HepG2 (cell line): ENCODE results near the gene SPHK1. TPM values are rescaled to one million over a fixed set of nuclear protein-coding genes. Genes with fewer than 3 reads are reported as not detected.

Experiments
- CTCF ChIP-seq: sonication (generic); formaldehyde crosslinking; IDR thresholded peaks from 2 replicates; pipeline ENCODE4 v1.5.0; 2020; ENCODE audit warnings: mild to moderate bottlenecking, missing genetic modification reagents, moderate library complexity
- ETV5 ChIP-seq: IDR thresholded peaks from 2 replicates; pipeline ENCODE4 v1.6.1; 2018; ENCODE audit warnings: missing biosample characterization, missing genetic modification reagents, inconsistent platforms, borderline replicate concordance
- FOXO1 ChIP-seq: sonication (generic); formaldehyde crosslinking; IDR thresholded peaks from 2 replicates; pipeline ENCODE4 v1.4.0; 2020; ENCODE audit warnings: missing genetic modification reagents
- GATAD1 ChIP-seq: IDR thresholded peaks from 2 replicates; pipeline ENCODE4 v1.6.1; 2016; ENCODE audit warnings: missing genetic modification reagents, missing compliant biosample characterization
- KDM3A ChIP-seq: IDR thresholded peaks from 2 replicates; pipeline ENCODE4 v1.6.1; 2018; ENCODE audit warnings: low read depth, missing compliant biosample characterization
- KLF16 ChIP-seq, 2 experiments: sonication (generic) in 1 of 2; formaldehyde crosslinking in 1 of 2; IDR thresholded peaks; 2 replicates each; pipeline versions ENCODE4 v1.6.1 to v1.8.0; 2016 to 2023; ENCODE audit warnings: missing genetic modification reagents in 2 of 2, missing compliant biosample characterization in 1 of 2
- PCBP2 ChIP-seq: fragments of 200-400 bp; formaldehyde crosslinking; optimal IDR thresholded peaks from 2 replicates; pipeline ENCODE3; 2018; ENCODE audit warnings: low read length, low read depth; ENCODE audit not compliant: poor library complexity, severe bottlenecking
- POGZ ChIP-seq: sonication (generic); formaldehyde crosslinking; IDR thresholded peaks from 2 replicates; pipeline ENCODE4 v1.4.0; 2020; ENCODE audit warnings: mild to moderate bottlenecking, missing genetic modification reagents
- SOX13 ChIP-seq, 3 experiments: fragments of 450-650 bp in 1 of 3; sonication (generic) in 1 of 3; formaldehyde crosslinking in 1 of 3; IDR thresholded peaks in 2 of 3; conservative IDR thresholded peaks in 1 of 3; 2 replicates each; pipeline versions ENCODE4 v1.5.0 to v1.6.1; 2016 to 2020; ENCODE audit warnings: antibody characterized with exemption in 1 of 3, mild to moderate bottlenecking in 1 of 3, missing compliant biosample characterization in 1 of 3, missing genetic modification reagents in 1 of 3, moderate library complexity in 1 of 3
- ZGPAT ChIP-seq: IDR thresholded peaks from 2 replicates; pipeline ENCODE4 v1.6.1; 2016; ENCODE audit warnings: mild to moderate bottlenecking
- ZMYM2 ChIP-seq: sonication (generic); formaldehyde crosslinking; IDR thresholded peaks from 2 replicates; pipeline ENCODE4 v1.8.0; 2022; ENCODE audit warnings: mild to moderate bottlenecking, missing genetic modification reagents
- ZNF431 ChIP-seq: sonication (generic); formaldehyde crosslinking; IDR thresholded peaks from 2 replicates; pipeline ENCODE4 v1.9.0; 2022; ENCODE audit warnings: missing genetic modification reagents, low read depth, mild to moderate bottlenecking, borderline replicate concordance
- ZNF567 ChIP-seq: sonication (generic); formaldehyde crosslinking; IDR thresholded peaks from 2 replicates; pipeline ENCODE4 v1.8.1; 2023; ENCODE audit warnings: mild to moderate bottlenecking, missing genetic modification reagents, borderline replicate concordance
- ZNF569 ChIP-seq: sonication (generic); formaldehyde crosslinking; IDR thresholded peaks from 2 replicates; pipeline ENCODE4 v1.5.0; 2020; ENCODE audit warnings: mild to moderate bottlenecking, missing genetic modification reagents, moderate library complexity, borderline replicate concordance
- ZUFSP ChIP-seq: sonication (generic); formaldehyde crosslinking; IDR thresholded peaks from 2 replicates; pipeline ENCODE4 v1.9.0; 2021; ENCODE audit warnings: missing genetic modification reagents, mild to moderate bottlenecking, borderline replicate concordance
- polyA plus RNA-seq, 8 experiments: library from polyadenylated mRNA; depleted of rRNA in 3 of 8; stranded (reverse) in 7 of 8; unstranded in 1 of 8; fragments of >200 nt; fragmentation: Illumina TruSeq in 4 of 8; extraction: Trizol in 4 of 8; gene quantifications; 2 replicates each; pipeline versions ENCODE4 v1.2.1 to v1.2.3, GENCODE V29; 2011 to 2016; ENCODE audit warnings: low read depth in 4 of 8, missing spikeins in 1 of 8, mixed read lengths in 1 of 8; ENCODE audit not compliant: insufficient read depth in 1 of 8
- total RNA-seq, 5 experiments: library from RNA; depleted of rRNA; stranded (reverse); fragments of >200 nt; fragmentation: Illumina TruSeq; extraction: Trizol; gene quantifications; 2 replicates each; pipeline ENCODE4 v1.2.3, GENCODE V29; 2016; ENCODE audit warnings: low read depth in 1 of 5
- TF ChIP-seq, protein P1 (sequence below): IDR thresholded peaks from 2 replicates; pipeline ENCODE4 v1.6.1; 2016; ENCODE audit warnings: missing compliant biosample characterization, missing genetic modification reagents, borderline replicate concordance
- TF ChIP-seq, protein P2 (sequence below): sonication (generic); formaldehyde crosslinking; IDR thresholded peaks from 2 replicates; pipeline ENCODE4 v1.5.0; 2020; ENCODE audit warnings: missing genetic modification reagents, mild to moderate bottlenecking, borderline replicate concordance

The SPHK1 gene
- total and polyA plus RNA-seq, 2 of the 13 experiments (the other 11 are each of a cell fraction or from before 2014, with no cell fraction given), result 129 to 160 TPM

DNA sequence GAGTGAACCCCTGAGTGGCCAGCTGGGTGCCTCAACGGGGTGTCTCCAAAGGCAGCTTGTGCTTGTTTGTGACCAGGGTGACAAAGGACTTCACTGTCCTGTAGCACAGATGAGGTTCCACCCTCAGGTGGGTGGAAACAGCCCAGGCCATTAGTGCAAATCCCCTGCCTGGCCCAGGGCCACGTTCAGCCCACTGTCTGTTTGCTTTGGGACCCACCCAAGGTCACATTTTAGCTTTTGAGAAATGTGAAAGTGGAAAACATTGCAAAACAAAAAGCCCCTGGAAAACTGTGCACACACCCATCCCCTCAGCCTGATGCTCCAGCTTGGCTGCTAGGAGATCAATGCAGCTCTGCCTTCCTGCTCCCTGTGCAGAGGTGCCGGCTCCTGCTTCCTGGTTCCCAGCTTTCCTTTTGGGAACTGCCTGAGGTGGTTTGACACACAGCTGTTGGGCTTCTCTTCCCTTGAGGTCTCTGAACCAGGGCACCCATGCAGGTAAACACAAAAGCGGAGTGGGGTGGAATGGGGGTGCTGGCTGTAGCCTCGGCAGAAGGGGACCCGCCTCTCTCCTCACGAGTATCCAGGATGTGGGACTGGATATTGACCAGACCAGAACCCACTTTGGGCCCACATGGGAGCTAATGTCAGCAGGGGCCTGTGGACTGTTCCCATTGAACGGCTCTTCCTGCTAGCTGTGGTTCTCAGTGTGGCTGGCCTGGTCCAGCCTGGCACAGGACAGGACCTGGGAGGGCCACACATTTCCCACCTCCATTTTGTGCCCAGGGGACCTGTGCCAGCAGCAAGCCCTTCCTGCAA, 7.9 kb upstream of the SPHK1 start (continued):
- TF ChIP-seq KLF16 (CRISPR knock-in tag; IDR thresholded peaks at IDR 0.05) (peak in 1 of 2 experiments; percentile 98; a peak in 2 of 4 replicates), ETV5 (CRISPR knock-in tag) (peak; percentile 53; the same call in 1 of the 2 replicates), GATAD1 (CRISPR knock-in tag) (peak; percentile 63; the same call in 1 of the 2 replicates), ZGPAT (CRISPR knock-in tag) (peak; percentile 97), ZNF567 (CRISPR knock-in tag) (no peak), ZNF569 (no peak), KDM3A (CRISPR knock-in tag) (peak; percentile 66), PCBP2 (no peak), ZMYM2 (CRISPR knock-in tag) (no peak), ZUFSP (CRISPR knock-in tag) (no peak), SOX13 (IDR thresholded peaks at IDR 0.05) (no peak), SOX13 (CRISPR knock-in tag; conservative IDR thresholded peaks at IDR 0.05 in 1 of 2, IDR thresholded peaks at IDR 0.05 in 1 of 2) (peak in 1 of 2 experiments; percentile 95; a peak in 2 of 4 replicates), FOXO1 (CRISPR knock-in tag) (peak; percentile 94), POGZ (peak; percentile 73), ZNF431 (CRISPR knock-in tag) (no peak), CTCF (CRISPR knock-in tag) (peak; percentile 35; the same call in 1 of the 2 replicates)
- TF ChIP-seq, protein P1, sequence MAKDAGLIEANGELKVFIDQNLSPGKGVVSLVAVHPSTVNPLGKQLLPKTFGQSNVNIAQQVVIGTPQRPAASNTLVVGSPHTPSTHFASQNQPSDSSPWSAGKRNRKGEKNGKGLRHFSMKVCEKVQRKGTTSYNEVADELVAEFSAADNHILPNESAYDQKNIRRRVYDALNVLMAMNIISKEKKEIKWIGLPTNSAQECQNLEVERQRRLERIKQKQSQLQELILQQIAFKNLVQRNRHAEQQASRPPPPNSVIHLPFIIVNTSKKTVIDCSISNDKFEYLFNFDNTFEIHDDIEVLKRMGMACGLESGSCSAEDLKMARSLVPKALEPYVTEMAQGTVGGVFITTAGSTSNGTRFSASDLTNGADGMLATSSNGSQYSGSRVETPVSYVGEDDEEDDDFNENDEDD (CRISPR knock-in tag), result no peak
- TF ChIP-seq, protein P2, sequence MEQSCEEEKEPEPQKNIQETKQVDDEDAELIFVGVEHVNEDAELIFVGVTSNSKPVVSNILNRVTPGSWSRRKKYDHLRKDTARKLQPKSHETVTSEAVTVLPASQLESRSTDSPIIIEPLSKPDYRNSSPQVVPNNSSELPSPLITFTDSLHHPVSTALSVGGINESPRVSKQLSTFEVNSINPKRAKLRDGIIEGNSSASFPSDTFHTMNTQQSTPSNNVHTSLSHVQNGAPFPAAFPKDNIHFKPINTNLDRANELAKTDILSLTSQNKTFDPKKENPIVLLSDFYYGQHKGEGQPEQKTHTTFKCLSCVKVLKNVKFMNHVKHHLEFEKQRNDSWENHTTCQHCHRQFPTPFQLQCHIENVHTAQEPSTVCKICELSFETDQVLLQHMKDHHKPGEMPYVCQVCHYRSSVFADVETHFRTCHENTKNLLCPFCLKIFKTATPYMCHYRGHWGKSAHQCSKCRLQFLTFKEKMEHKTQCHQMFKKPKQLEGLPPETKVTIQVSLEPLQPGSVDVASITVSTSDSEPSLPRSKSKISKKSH (CRISPR knock-in tag), result no peak
